ENCODE data around the gene SLC17A5.
"Not testable (repeated sequence)": the region's sequence is repeated elsewhere in the genome, so short reads cannot be mapped to it uniquely, and the experiment has no call there.

Gene SLC17A5

GRCh38 chr6:73571218-73572181 lies 82.3 kb downstream of the SLC17A5 start:
- H3K9ac ChIP-seq (ENCODE audit: low read depth, low read length); H3K4me1 ChIP-seq (ENCODE audit: control insufficient read depth, insufficient read depth, low read length); H3K4me3 ChIP-seq (ENCODE audit: low read depth, low read length); H3K36me3 ChIP-seq (ENCODE audit: control insufficient read depth, insufficient read depth, low read length); H3K27me3 ChIP-seq (ENCODE audit: control insufficient read depth, insufficient read depth, low read length); H3K9me3 ChIP-seq (ENCODE audit: control insufficient read depth, insufficient read depth, low read length): not testable (repeated sequence)

- H3K36me3 ChIP-seq (ENCODE audit: control insufficient read depth, insufficient read depth, low read length), result no peaks in the 10 kb centered on the region
- peaks cover 5% of the 10 kb centered on the region for H3K4me1 ChIP-seq (ENCODE audit: control insufficient read depth, insufficient read depth, low read length)
- no peaks in the 10 kb centered on the region for H3K9me3 ChIP-seq (ENCODE audit: control insufficient read depth, insufficient read depth, low read length)
- no peaks in the 10 kb centered on the region for H3K27me3 ChIP-seq (ENCODE audit: control insufficient read depth, insufficient read depth, low read length)
- H3K9ac ChIP-seq (ENCODE audit: low read depth, low read length), result no peak overlapping the region
- no peak overlapping the region for H3K4me3 ChIP-seq (ENCODE audit: low read depth, low read length)
Observed at GRCh38 chr6:73569121-73569520, 84.7 kb downstream of the SLC17A5 start.

GRCh38 chr6:73566954-73567591 lies 86.7 kb downstream of the SLC17A5 start:
- H3K4me1 ChIP-seq (ENCODE audit: control insufficient read depth, insufficient read depth, low read length), result peaks cover 5% of the 10 kb centered on the region
- no peak overlapping the region for H3K9ac ChIP-seq (ENCODE audit: low read depth, low read length)
- H3K4me3 ChIP-seq (ENCODE audit: low read depth, low read length), result no peak overlapping the region
- H3K9me3 ChIP-seq (ENCODE audit: control insufficient read depth, insufficient read depth, low read length), result no peaks in the 10 kb centered on the region
- no peaks in the 10 kb centered on the region for H3K36me3 ChIP-seq (ENCODE audit: control insufficient read depth, insufficient read depth, low read length)
- H3K27me3 ChIP-seq (ENCODE audit: control insufficient read depth, insufficient read depth, low read length), result no peaks in the 10 kb centered on the region

GRCh38 chr6:73566486-73566871 lies 87.3 kb downstream of the SLC17A5 start:
- not testable (repeated sequence) for H3K36me3 ChIP-seq (ENCODE audit: control insufficient read depth, insufficient read depth, low read length); H3K4me1 ChIP-seq (ENCODE audit: control insufficient read depth, insufficient read depth, low read length); H3K4me3 ChIP-seq (ENCODE audit: low read depth, low read length); H3K27me3 ChIP-seq (ENCODE audit: control insufficient read depth, insufficient read depth, low read length); H3K9ac ChIP-seq (ENCODE audit: low read depth, low read length); H3K9me3 ChIP-seq (ENCODE audit: control insufficient read depth, insufficient read depth, low read length)

- Histone ChIP-seq H3K4me1 (ENCODE audit: control insufficient read depth, insufficient read depth, low read length) (peaks cover 5% of the 10 kb centered on the region), H3K36me3 (ENCODE audit: control insufficient read depth, insufficient read depth, low read length) (no peaks in the 10 kb centered on the region), H3K9me3 (ENCODE audit: control insufficient read depth, insufficient read depth, low read length) (no peaks in the 10 kb centered on the region), H3K9ac (ENCODE audit: low read depth, low read length) (no peak overlapping the region), H3K27me3 (ENCODE audit: control insufficient read depth, insufficient read depth, low read length) (no peaks in the 10 kb centered on the region), H3K4me3 (ENCODE audit: low read depth, low read length) (no peak overlapping the region)
Observed at GRCh38 chr6:73565767-73566485, 87.9 kb downstream of the SLC17A5 start.

- Histone ChIP-seq H3K27me3 (ENCODE audit: control insufficient read depth, insufficient read depth, low read length) (no peaks in the 10 kb centered on the region), H3K36me3 (ENCODE audit: control insufficient read depth, insufficient read depth, low read length) (no peaks in the 10 kb centered on the region), H3K4me3 (ENCODE audit: low read depth, low read length) (no peak overlapping the region), H3K4me1 (ENCODE audit: control insufficient read depth, insufficient read depth, low read length) (peaks cover 5% of the 10 kb centered on the region), H3K9ac (ENCODE audit: low read depth, low read length) (no peak overlapping the region), H3K9me3 (ENCODE audit: control insufficient read depth, insufficient read depth, low read length) (no peaks in the 10 kb centered on the region)
Observed at GRCh38 chr6:73564578-73565345, 89.0 kb downstream of the SLC17A5 start.

- H3K9ac ChIP-seq (ENCODE audit: low read depth, low read length), result no peak overlapping the region
- H3K4me1 ChIP-seq (ENCODE audit: control insufficient read depth, insufficient read depth, low read length), result peaks cover 12% of the 10 kb centered on the region
- H3K27me3 ChIP-seq (ENCODE audit: control insufficient read depth, insufficient read depth, low read length), result no peaks in the 10 kb centered on the region
Observed at GRCh38 chr6:73562558-73562957, 91.2 kb downstream of the SLC17A5 start.

GRCh38 chr6:73560853-73561407 lies 92.9 kb downstream of the SLC17A5 start:
- Histone ChIP-seq H3K9me3 (ENCODE audit: control insufficient read depth, insufficient read depth, low read length) (no peaks in the 10 kb centered on the region), H3K9ac (ENCODE audit: low read depth, low read length) (no peak overlapping the region), H3K4me3 (ENCODE audit: low read depth, low read length) (no peak overlapping the region)

More at GRCh38 chr6:73562558-73562957, 91.2 kb downstream of the SLC17A5 start:
- H3K36me3 ChIP-seq (ENCODE audit: control insufficient read depth, insufficient read depth, low read length), result no peaks in the 10 kb centered on the region
- no peak overlapping the region for H3K4me3 ChIP-seq (ENCODE audit: low read depth, low read length)
- no peaks in the 10 kb centered on the region for H3K9me3 ChIP-seq (ENCODE audit: control insufficient read depth, insufficient read depth, low read length)

GRCh38 chr6:73560182-73560732 lies 93.5 kb downstream of the SLC17A5 start:
- Histone ChIP-seq H3K9me3 (ENCODE audit: control insufficient read depth, insufficient read depth, low read length) (no peaks in the 10 kb centered on the region), H3K36me3 (ENCODE audit: control insufficient read depth, insufficient read depth, low read length) (no peaks in the 10 kb centered on the region), H3K4me3 (ENCODE audit: low read depth, low read length) (no peak overlapping the region), H3K4me1 (ENCODE audit: control insufficient read depth, insufficient read depth, low read length) (peaks cover 8% of the 10 kb centered on the region), H3K9ac (ENCODE audit: low read depth, low read length) (no peak overlapping the region), H3K27me3 (ENCODE audit: control insufficient read depth, insufficient read depth, low read length) (no peaks in the 10 kb centered on the region)

More at GRCh38 chr6:73560853-73561407, 92.9 kb downstream of the SLC17A5 start:
- Histone ChIP-seq H3K27me3 (ENCODE audit: control insufficient read depth, insufficient read depth, low read length) (no peaks in the 10 kb centered on the region), H3K36me3 (ENCODE audit: control insufficient read depth, insufficient read depth, low read length) (no peaks in the 10 kb centered on the region), H3K4me1 (ENCODE audit: control insufficient read depth, insufficient read depth, low read length) (peaks cover 12% of the 10 kb centered on the region)

GRCh38 chr6:73559399-73559794 lies 94.4 kb downstream of the SLC17A5 start:
- H3K4me3 ChIP-seq (ENCODE audit: low read depth, low read length); H3K36me3 ChIP-seq (ENCODE audit: control insufficient read depth, insufficient read depth, low read length); H3K4me1 ChIP-seq (ENCODE audit: control insufficient read depth, insufficient read depth, low read length); H3K9ac ChIP-seq (ENCODE audit: low read depth, low read length); H3K9me3 ChIP-seq (ENCODE audit: control insufficient read depth, insufficient read depth, low read length); H3K27me3 ChIP-seq (ENCODE audit: control insufficient read depth, insufficient read depth, low read length): not testable (repeated sequence)

Measured in iPS-15b (cell line).